DND-41 (cell line): ENCODE data around the gene FRMD3.

ENCODE experiments used
- EZH2 ChIP-seq: IDR thresholded peaks from 3 replicates; pipeline ENCODE4 v1.6.1; 2012; ENCODE audit warnings: borderline replicate concordance, low read depth, mild to moderate bottlenecking, moderate library complexity, low read length, inconsistent platforms; ENCODE audit not compliant: severe bottlenecking
- TF ChIP-seq, protein P1 (sequence below): IDR thresholded peaks from 2 replicates; pipeline ENCODE4 v1.5.1; 2012; ENCODE audit warnings: borderline replicate concordance, low read length, moderate library complexity, mild to moderate bottlenecking; ENCODE audit not compliant: poor library complexity, severe bottlenecking; ENCODE audit errors: extremely low read depth

DNA sequence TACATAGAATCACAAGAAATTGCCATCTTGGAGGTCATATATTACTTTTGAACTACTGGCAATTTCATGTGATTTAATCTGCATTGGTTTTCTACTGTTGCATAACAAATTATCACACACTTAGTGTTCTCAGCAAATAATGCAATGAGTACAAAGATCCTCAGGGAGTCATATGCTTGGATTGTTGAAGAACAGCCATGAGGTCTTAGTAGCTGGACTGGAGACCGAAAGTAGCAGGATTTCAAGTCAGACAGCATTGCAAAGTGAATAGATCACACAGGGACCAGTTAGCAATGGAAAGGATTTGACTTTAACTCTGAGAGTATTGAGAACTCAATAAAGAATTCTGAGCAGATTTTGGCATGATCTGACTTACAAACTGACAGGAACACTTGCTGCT, 32.2 kb upstream of the FRMD3 start:
- TF ChIP-seq, protein P1, sequence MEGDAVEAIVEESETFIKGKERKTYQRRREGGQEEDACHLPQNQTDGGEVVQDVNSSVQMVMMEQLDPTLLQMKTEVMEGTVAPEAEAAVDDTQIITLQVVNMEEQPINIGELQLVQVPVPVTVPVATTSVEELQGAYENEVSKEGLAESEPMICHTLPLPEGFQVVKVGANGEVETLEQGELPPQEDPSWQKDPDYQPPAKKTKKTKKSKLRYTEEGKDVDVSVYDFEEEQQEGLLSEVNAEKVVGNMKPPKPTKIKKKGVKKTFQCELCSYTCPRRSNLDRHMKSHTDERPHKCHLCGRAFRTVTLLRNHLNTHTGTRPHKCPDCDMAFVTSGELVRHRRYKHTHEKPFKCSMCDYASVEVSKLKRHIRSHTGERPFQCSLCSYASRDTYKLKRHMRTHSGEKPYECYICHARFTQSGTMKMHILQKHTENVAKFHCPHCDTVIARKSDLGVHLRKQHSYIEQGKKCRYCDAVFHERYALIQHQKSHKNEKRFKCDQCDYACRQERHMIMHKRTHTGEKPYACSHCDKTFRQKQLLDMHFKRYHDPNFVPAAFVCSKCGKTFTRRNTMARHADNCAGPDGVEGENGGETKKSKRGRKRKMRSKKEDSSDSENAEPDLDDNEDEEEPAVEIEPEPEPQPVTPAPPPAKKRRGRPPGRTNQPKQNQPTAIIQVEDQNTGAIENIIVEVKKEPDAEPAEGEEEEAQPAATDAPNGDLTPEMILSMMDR: no peak
- TF ChIP-seq EZH2: no peak
